Astrocyte of the spinal cord (primary cell): ENCODE results near the gene TAAR9.
"Not testable (repeated sequence)": the region's sequence is repeated elsewhere in the genome, so short reads cannot be mapped to it uniquely, and the experiment has no call there.

Source experiments
- DNase-seq: peaks from one replicate; pipeline ENCODE4 v3.0.0; 2011; ENCODE audit warnings: low read depth, low spot score
- H3K4me3 ChIP-seq: 2 replicates; pipeline ENCODE4 v1.5.1; 2011; ENCODE audit warnings: low read depth, mild to moderate bottlenecking, low read length, moderate library complexity
- CTCF ChIP-seq: IDR thresholded peaks from 2 replicates; pipeline ENCODE4 v1.5.1; 2012; ENCODE audit warnings: low read depth, mild to moderate bottlenecking, low read length, inconsistent platforms
- in situ Hi-C: cut with HindIII; loops from 2 replicates; pipeline ENCODE4 v1.10.0; 2017; ENCODE audit warnings: low sequenced_read_pairs

TAAR9 gene

DNA sequence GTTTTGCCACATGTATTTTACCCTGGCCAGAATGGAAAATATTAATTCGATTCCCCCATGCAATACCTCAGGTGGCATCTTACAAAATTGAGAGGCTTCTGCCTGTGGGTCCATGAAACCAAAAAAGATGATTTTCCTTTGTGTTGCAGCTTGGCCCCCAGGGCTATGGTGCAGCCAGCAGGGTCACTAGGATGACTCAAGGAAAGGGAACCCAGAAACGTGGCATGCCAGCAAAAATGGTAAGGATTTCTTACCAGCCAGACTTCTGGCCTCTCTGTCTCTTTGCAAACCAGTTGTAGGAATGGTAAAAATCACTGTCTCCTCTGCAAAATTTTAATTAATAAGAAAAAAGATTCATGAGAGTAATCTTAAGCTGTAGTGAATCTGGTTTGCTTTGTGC, 11.6 kb upstream of the TAAR9 start:
- in situ Hi-C loops, result no loop called here
- no peak overlapping the region for H3K4me3 ChIP-seq
- no peak for TF ChIP-seq CTCF
- no peak for DNase-seq

GRCh38 chr6:132527791-132528190, 10.3 kb upstream of the TAAR9 start:
- in situ Hi-C loops, result no loop called here
- no peak for DNase-seq
- H3K4me3 ChIP-seq, result no peak overlapping the region
- no peak for TF ChIP-seq CTCF

- peak; percentile 62 for DNase-seq
- in situ Hi-C loops, result no loop called here
- TF ChIP-seq CTCF, result peak; percentile 70
- no peak overlapping the region for H3K4me3 ChIP-seq
Measured at GRCh38 chr6:132530293-132530974, 7.6 kb upstream of the TAAR9 start.

DNA sequence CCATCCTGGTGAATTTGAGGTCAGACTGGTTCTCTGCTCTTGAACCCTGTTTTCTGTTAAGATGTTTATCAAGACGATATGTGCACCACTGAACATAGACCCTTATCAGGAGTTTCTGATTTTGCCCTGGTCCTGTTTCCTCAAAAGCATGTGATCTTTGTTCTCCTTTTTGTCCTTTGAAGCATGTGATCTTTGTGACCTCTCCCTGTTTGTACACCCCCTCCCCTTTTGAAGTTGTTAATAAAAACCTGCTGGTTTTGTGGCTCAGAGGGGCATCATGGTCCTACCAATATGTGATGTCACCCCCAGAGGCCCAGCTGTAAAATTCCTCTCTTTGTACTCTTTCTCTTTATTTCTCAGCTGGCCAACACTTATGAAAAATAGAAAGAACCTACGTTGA, 3.5 kb upstream of the TAAR9 start:
- H3K4me3 ChIP-seq, in situ Hi-C loops, DNase-seq: not testable (repeated sequence)

- no peak for TF ChIP-seq CTCF
- H3K4me3 ChIP-seq, result no peak overlapping the region
- in situ Hi-C loops, result no loop called here
- DNase-seq, result no peak
Measured at GRCh38 chr6:132537145-132537544, 932 bp upstream of the TAAR9 start.

GRCh38 chr6:132544826-132545225, 6.7 kb downstream of the TAAR9 start:
- H3K4me3 ChIP-seq, result no peak overlapping the region
- DNase-seq, result no peak
- TF ChIP-seq CTCF, result no peak
- in situ Hi-C loops, result no loop called here

- no peak for DNase-seq
- no peak overlapping the region for H3K4me3 ChIP-seq
- in situ Hi-C loops, result no loop called here
- TF ChIP-seq CTCF, result no peak
Measured at GRCh38 chr6:132548746-132549463, 10.8 kb downstream of the TAAR9 start.
